Measurements from ENCODE around the gene IVD. TPM values are rescaled to one million over a fixed set of nuclear protein-coding genes. Genes with fewer than 3 reads are reported as not detected.

IVD gene
- total RNA-seq, 2 experiments from 2014 or later = 68.8 to 72.3 TPM

DNA sequence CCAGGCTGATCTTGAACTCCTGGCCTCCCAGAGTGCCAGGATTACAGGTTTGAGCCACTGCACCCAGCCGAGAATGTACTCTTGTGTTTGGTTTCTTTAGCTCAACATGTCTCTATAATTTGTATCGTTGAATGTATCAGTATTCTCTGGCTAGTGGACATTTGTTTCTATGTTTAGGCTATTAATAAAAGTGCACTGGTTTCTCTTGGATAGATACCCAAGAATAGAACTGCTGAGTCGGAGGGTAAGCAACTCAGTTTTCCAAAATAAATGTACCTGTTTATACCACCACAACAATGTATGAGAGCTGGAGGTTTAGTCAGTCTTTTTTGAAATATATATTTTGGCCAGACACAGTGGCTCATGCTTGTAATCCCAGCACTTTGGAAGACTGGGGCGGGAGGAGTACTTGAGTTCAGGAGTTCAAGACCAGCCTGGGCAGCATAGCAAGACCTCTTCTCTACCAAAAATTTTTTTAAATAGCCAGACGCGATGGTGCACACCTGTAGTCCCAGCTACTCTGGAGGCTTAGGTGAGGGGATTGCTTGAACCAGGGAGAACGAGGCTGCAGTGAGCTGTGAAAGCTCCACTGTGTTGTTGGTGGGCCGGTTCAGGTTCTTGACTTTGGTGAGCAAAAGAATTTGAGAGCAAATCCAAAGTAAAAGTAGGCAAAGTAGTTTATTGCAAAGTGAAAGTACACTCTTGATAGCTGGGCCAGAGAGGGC, 7.7 kb upstream of the IVD start:
- POLR2A ChIA-PET = interaction anchor here (0.7 to 1.4 kb wide), 4 partner anchors 9 to 56 kb away, joined by 4 to 18 read pairs (median 8); no protein-coding TSS in a partner anchor
- CTCF ChIA-PET = interaction anchor here (0.6 to 2.9 kb wide), 5 partner anchors 9 to 28 kb away, joined by 3 to 11 read pairs (median 3); partner anchors contain the start of gene KNSTRN

DNA sequence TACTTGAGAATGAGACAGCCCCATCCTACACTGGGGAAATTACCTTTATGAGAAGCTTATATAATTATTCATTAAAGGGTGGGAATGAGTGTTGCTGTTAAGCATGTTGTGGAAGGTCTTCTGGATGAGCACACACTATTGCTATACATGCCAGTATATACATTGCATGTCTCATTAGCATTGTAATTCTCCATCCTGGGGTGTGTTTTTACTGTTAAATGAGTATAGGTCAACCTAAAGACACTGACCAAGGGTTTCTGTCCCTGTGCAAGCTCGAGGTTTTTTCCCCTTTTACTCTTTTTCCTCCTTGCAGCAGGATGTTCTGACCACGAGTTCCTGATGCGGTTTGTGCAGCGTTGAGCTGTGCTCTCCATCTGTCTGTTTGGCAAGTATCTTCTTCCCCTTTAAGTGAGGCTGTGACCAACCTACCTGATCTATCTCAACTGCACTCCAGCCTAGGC, 7.2 kb upstream of the IVD start:
- CTCF ChIA-PET = interaction anchor here (1.0 to 2.9 kb wide), 3 partner anchors 16 to 29 kb away, joined by 3 to 11 read pairs (median 3); partner anchors contain the start of gene KNSTRN

DNA sequence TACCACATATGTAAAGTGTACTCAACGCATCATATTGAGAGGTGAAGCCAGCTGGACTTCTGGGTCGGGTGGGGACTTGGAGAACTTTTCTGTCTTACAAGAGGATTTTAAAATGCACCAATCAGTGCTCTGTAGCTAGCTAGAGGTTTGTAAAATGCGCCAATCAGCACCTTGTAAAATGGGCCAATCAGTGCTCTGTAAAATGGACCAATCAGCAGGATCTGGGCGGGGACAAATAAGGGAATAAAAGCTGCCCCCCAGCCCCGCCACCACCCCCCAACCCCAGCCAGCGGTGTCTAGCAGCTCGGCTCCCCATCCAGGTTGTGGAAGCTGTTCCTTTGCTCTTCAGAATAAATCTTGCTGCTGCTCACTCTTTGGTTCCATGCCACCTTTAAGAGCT, 6.2 kb upstream of the IVD start:
- POLR2A ChIA-PET = no interaction called here
- CTCF ChIA-PET = interaction anchor here (2.9 kb wide), 1 partner anchor 23 kb away, joined by 11 read pairs; no protein-coding TSS in a partner anchor

More for the DNA sequence above, 7.2 kb upstream of the IVD start:
- POLR2A ChIA-PET = interaction anchor here (1.2 to 1.4 kb wide), 2 partner anchors 10 to 14 kb away, joined by 4 to 6 read pairs; no protein-coding TSS in a partner anchor

DNA sequence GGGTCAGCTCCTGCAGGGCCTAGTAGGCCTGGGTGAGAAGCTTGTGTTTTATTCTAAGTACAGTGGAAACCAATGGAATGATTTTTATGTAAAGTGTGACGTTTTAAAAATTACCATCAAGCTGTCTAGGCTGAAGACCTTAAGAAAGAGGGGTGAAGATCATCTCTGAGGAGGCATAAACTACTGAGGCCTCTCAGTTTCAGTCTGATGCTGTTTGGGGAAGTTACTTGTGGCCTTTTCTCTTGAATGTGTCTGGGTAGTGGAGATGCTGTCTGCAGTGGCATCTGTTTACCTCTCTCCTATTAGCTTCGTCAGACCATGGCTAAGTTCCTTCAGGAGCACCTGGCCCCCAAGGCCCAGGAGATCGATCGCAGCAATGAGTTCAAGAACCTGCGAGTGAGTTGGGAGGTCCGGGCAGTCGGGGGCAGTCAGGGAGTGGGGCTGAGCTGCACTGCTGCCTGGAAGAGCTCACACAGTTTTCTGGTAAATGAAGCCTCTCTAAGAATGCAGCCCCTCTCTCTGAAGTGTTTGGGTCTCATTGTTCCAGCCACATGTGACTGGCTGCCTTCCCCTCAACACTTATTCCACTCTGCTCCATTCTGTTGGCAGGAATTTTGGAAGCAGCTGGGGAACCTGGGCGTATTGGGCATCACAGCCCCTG, 1.9 kb downstream of the IVD start:
- ChIA-PET POLR2A (no interaction called here), CTCF (interaction anchor here (0.7 to 3.1 kb wide), 6 partner anchors 10 to 133 kb away, joined by 3 to 9 read pairs (median 3); partner anchors contain the start of genes BAHD1 and KNSTRN)

DNA sequence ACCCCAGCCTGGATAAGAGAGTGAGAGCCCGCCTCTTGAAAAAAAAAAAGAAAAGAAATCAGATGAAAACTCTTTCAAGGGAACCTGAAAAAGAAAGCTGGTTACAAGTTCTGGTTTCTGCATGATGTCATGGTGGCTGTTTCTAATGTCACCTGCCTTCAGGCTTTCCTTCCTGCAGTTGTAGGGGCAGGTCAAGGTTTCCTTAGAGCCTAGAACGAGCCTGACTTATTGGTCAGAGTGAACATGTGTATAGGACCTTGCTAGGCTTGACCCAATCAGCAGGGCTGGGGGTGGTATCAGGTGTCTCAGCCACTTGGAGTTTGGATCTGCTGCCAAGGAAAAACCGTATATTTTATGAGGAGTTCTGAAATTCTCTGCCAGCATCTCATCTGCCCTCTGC, 3.8 kb downstream of the IVD start:
- ChIA-PET CTCF (no interaction called here), POLR2A (interaction anchor here (0.6 kb wide), 1 partner anchor 26 kb away, joined by 3 read pairs; no protein-coding TSS in a partner anchor)

DNA sequence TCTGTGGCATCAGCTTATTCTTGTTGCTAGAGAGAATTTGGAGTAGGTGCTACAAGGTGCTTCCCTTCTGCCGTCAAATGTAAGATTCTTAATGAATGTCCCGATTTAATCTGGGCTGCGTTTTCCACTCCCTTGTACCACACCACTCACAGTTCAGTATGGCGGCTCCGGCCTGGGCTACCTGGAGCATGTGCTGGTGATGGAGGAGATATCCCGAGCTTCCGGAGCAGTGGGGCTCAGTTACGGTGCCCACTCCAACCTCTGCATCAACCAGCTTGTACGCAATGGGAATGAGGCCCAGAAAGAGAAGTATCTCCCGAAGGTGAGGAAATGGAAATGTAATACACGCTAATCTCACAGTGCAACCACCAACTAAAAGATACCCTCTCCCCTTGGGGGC, 4.9 kb downstream of the IVD start:
- POLR2A ChIA-PET = interaction anchor here (0.6 kb wide), 1 partner anchor 89 kb away, joined by 4 read pairs; no protein-coding TSS in a partner anchor
- CTCF ChIA-PET = interaction anchor here (1.0 to 1.8 kb wide), 4 partner anchors 11 to 73 kb away, joined by 3 to 5 read pairs (median 3); no protein-coding TSS in a partner anchor

DNA sequence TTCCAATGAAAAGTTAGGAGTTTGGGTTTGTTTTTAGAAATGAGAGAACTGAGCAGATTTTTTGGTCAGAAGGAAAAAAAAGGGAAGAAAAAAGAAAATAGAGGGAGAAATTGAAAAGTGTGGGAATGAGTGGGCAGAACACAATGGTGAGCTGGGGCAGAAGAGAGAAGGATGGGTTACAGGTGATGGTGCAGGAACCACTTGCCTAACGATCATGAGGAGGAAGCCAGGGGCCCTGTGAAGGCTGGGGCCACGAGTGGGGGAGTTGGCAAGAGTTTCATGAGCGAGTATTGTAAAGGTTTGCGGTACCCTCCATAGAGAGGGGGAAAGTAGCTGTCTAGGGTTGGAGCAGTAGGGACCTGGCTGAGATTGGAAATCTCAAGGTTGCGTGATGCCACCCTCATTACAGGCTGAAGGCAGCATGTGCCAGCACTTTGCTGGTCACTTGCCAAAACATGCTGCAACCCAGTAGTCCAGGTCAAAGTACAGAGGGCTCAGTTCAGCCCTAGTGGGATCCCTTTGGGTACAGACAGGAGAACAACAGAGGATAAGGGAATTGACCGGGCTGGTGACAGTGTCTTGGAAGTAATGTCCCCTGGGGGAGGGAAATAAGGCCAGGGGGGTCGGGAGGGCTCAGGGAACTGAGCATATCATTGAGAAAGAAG, 6.6 kb downstream of the IVD start:
- ChIA-PET CTCF (no interaction called here), POLR2A (no interaction called here)

DNA sequence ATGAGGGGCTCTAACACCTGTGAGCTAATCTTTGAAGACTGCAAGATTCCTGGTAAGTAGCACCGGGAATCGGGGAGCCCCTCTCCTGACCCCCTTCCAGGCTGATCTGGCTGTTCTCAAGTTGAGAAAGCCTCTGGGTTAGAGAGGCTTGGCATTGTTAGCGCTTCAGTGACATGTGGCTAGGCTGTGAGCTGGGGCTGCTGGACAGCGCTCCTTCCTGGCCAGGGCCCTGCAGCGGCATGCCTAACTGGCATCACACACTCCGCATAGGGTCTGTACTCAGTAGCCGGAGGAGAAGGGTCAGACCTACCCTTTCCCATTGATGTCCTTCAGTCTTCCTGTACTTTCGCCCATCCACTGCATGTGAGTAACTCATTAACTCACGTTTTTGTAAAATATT, 7.4 kb downstream of the IVD start:
- POLR2A ChIA-PET = no interaction called here
- CTCF ChIA-PET = interaction anchor here (0.7 kb wide), 1 partner anchor 67 kb away, joined by 3 read pairs; no protein-coding TSS in a partner anchor

DNA sequence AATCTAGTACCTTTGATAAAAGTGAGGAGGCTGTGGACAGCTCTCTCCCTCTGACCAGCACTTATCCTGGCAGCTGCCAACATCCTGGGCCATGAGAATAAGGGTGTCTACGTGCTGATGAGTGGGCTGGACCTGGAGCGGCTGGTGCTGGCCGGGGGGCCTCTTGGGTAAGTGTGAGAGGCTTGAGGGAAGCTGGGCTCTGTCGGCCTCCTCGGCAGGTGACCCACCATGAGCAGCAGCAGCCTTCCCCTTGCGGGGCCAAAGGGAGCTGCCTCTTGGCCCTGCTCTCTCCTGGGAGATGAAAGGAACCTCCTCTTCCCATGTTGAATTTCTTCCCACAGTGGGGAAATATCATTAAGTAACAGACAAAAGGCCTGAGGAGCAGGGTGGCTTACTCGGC, 9.2 kb downstream of the IVD start:
- POLR2A ChIA-PET = no interaction called here
- CTCF ChIA-PET = interaction anchor here (0.5 to 1.4 kb wide), 4 partner anchors 46 to 175 kb away, joined by 3 to 6 read pairs (median 4); no protein-coding TSS in a partner anchor

DNA sequence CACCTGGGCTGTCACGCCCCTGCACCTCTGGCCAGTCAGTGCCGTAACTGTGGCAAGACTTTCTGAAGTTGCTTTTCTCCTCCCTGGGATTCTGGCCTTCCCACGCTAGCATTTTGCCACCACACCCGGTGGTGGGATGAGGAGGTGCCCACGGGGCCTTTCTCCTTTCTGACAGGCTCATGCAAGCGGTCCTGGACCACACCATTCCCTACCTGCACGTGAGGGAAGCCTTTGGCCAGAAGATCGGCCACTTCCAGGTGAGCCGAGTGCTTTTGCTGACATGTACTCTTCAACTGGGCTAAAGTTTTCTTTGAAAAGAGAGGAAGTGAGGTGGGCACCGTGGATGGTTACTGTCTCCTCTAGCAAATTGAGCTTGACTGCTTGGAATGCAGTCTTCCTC, 9.6 kb downstream of the IVD start:
- ChIA-PET CTCF (interaction anchor here (0.5 to 1.4 kb wide), 2 partner anchors 76 to 174 kb away, joined by 3 to 4 read pairs; no protein-coding TSS in a partner anchor), POLR2A (no interaction called here)

DNA sequence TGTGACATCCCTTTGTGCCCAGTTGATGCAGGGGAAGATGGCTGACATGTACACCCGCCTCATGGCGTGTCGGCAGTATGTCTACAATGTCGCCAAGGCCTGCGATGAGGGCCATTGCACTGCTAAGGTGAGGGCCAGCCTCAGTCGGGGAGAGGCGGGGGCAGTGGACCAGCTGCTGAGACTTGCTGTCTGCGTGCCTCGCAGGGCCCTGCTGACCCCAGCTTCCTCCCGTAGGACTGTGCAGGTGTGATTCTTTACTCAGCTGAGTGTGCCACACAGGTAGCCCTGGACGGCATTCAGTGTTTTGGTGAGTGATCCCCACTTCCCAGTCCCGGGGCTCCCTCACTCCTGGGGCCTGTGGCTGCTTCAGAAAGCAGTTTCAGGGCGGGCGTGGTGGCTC, 10.5 kb downstream of the IVD start:
- POLR2A ChIA-PET = no interaction called here
- CTCF ChIA-PET = no interaction called here

DNA sequence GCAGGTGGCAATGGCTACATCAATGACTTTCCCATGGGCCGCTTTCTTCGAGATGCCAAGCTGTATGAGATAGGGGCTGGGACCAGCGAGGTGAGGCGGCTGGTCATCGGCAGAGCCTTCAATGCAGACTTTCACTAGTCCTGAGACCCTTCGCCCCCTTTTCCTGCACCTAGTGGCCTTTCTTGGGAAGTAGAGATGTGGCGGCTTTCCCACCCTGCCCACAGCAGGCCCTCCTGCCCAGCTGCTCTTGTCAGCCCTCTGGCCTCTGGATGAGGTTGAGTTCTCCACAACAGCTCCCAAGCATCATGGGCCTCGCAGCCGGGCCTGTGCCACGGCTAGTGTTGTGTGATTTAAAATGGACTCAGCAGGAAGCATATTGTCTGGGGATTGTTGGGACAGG, 12.5 kb downstream of the IVD start:
- POLR2A ChIA-PET = interaction anchor here (1.3 kb wide), 1 partner anchor 50 kb away, joined by 7 read pairs; no protein-coding TSS in a partner anchor

DNA sequence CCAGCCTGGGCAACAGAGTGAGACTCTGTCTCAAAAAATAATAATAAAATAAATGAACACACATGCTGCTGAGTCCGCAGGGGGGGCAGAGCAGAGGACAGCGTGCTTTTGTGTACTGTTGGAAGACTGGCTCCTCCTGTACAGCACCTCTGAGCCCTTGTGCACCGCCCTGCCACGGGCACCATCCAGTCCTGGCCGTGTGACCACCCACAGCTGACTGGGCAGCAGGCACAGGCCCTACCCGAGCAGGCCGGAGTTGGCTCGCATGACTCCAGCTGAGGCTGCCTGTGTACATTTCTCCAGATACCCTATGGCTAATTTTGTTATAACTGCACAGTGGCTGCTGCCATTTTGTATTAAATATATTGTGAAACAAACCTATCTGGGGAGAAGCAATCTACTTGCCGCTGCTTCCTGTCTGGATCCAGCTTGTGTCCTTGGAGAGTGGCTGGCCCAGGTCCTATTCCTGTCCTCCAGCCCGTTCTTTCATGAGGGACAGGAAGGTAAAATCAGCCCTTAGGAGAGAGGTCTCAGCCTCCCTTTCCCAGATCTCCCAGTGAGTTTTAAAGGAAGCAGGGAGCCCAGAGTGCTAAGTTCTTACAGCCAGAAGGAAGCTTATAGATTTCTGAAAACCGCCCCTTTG, 14.6 kb downstream of the IVD start:
- ChIA-PET CTCF (interaction anchor here (0.8 to 4.3 kb wide), 9 partner anchors 15 to 141 kb away, joined by 3 to 31 read pairs (median 5); partner anchors contain the start of gene KNSTRN), POLR2A (interaction anchor here (1.8 kb wide), 1 partner anchor 76 kb away, joined by 4 read pairs; no protein-coding TSS in a partner anchor)

More for the DNA sequence above, 12.5 kb downstream of the IVD start:
- CTCF ChIA-PET = interaction anchor here (1.3 to 2.1 kb wide), 3 partner anchors 74 to 80 kb away, joined by 6 to 8 read pairs (median 8); no protein-coding TSS in a partner anchor

DNA sequence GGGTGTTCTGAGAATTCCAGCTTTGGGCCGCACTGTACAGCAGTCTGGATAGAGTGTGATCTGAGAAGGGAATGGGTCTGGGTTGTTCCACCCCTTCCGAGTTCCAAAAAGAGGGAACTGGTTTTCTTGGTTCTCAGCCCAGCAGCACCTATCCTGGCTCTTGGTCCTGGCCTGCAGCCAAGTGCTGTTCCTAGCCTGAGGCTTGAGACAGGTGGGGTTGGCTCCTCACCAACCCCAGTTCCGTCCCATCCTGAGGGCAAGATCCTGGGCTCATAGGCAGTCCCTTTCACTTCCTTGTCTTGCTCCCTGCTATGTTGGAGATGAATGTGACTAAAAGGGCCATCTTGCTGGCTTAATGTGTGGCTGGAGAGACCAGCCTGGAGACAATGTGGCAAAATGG, 15.2 kb downstream of the IVD start:
- ChIA-PET CTCF (interaction anchor here (0.8 to 4.3 kb wide), 10 partner anchors 16 to 142 kb away, joined by 3 to 31 read pairs (median 6); partner anchors contain the start of genes CCDC9B and KNSTRN), POLR2A (interaction anchor here (1.8 kb wide), 1 partner anchor 76 kb away, joined by 4 read pairs; no protein-coding TSS in a partner anchor)

DNA sequence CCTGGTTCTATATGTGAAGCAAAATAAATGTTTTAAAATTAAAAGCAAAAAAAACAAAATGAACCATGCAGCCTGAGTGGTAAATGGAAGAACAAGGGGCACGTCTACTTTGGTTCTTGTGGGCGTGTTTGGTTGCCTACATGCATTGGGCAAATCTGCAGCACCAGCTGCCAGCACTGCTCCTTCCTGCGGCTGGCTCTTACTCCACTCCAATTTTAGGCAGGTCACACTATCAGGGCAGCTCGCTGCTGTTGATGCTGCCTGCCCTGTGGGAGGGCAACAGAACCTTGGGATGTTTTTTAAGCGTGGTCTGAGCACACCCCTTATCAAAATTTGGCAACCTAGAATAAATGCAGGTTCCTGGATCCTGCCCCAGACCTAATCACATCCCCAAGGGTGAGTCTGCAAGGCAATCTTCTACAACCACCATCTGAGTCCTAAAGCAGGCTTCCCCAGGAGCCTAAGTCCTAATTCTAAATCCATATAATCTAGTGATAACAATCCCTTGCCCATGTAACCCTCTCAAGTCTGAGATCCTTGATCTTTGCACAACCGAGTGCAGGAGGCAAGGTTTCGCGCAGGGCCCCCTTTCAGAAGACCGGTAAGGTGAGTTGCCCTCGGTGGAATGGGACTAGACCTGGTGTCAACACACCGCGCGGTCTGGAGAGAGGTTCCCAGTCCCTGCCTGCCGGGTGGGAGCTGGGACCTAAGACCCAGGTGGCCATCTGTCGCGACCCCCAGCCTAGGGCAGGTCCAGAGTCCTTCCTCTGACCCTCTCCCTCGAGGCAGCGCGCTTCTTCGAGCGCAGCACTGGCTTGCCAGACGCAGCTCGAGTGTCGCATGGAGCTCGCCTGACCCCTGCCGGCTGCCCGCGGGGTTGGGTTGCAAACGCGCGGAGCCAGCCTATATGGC, 15.9 kb downstream of the IVD start:
- CTCF ChIA-PET = interaction anchor here (0.5 to 4.8 kb wide), 30 partner anchors 10 to 805 kb away, joined by 3 to 63 read pairs (median 4); partner anchors contain the start of genes CCDC9B, INAFM2, KNSTRN and PLCB2
- POLR2A ChIA-PET = interaction anchor here (0.6 to 1.8 kb wide), 2 partner anchors 77 to 104 kb away, joined by 3 to 4 read pairs; no protein-coding TSS in a partner anchor

DNA sequence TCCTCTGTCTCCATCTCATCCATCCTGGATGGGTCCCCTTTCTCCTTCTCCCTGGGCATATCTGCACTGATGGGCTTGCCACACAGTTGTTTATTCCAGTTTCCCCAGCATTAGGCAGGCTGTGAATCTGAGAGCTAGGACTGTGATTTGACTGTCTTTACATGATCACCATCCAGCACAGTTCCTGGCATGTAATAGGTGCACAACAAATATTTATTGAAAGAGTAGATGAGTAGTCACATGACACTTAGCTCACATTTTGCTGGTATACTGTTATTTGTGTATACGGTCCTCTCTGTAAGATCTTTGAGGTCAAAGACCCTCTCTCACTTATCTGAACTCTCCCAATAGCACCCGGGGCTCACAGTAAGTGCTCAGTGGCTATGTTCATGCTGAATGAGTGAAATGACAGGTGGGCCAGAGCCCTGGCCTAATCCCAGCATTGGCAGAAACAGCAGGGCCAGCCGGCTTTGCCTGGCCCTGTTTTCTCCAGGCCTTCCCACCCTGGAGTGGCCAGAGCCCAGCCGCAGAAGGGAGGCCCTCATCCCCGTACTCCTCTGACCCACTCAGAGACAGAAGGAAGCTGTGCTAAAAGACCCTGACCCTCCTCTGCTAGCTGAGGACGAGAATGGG, 19.0 kb downstream of the IVD start:
- ChIA-PET POLR2A (no interaction called here), CTCF (interaction anchor here (0.6 to 4.8 kb wide), 5 partner anchors 80 to 1796 kb away, joined by 3 to 63 read pairs (median 4); no protein-coding TSS in a partner anchor)

DNA sequence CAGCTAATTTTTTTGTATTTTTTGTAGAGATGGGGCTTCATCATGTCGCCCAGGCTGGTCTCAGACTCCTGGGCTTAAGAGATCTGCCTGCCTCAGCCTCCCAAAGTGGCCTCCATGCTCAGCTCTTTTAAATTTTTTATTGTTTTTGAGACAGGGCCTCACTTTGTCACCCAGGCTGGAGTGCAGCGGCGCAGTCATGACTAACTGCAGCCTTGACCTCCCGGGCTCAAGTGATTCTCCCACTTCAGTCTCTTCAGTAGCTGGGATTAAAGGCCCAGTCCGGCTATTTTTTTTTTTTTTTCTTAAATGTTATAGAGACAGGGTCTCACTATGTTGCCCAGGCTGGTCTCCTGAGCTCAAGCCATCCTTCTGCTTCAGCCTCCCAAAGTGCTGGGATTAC, 20.1 kb downstream of the IVD start:
- ChIA-PET POLR2A (interaction anchor here (0.5 kb wide), 1 partner anchor 25 kb away, joined by 3 read pairs; no protein-coding TSS in a partner anchor), CTCF (interaction anchor here (0.9 to 4.8 kb wide), 2 partner anchors 81 to 151 kb away, joined by 3 to 63 read pairs; no protein-coding TSS in a partner anchor)
